Astrocyte (in vitro differentiated cells and primary cell): ENCODE data around the gene TBPL1.

Experiments used
- CTCF ChIP-seq: IDR thresholded peaks from 2 replicates; pipeline ENCODE4 v1.5.1; 2011; ENCODE audit warnings: low read depth, mild to moderate bottlenecking, inconsistent platforms, low read length, moderate library complexity; ENCODE audit not compliant: insufficient read depth
- EZH2 ChIP-seq: IDR thresholded peaks from 2 replicates; pipeline ENCODE4 v1.6.1; 2012; ENCODE audit warnings: mild to moderate bottlenecking, low read length, inconsistent platforms; ENCODE audit not compliant: insufficient read depth

- TF ChIP-seq CTCF (no peak), EZH2 (no peak)
These were observed 25.8 kb downstream of the TBPL1 start for GRCh38 chr6:133978896-133979240.
